Endothelial cell of umbilical vein (primary cell): Measurements from ENCODE around the gene HOXA9. TPM values are rescaled to one million over a fixed set of nuclear protein-coding genes. Genes with fewer than 3 reads are reported as not detected.
A peak's percentile ranks its signal among the peaks of the same experiment; 100 is the strongest.

Source experiments
- BruUV-seq: library from RNA; stranded (reverse); fragments of 400-500 nt; replicated peaks from 2 replicates; lab custom pipeline; 2021; lab: Mats Ljungman, UMichigan
- CTCF ChIA-PET: fragments of 300-600, 350-600 bp; sonication (Branson Sonifier 250); formaldehyde crosslinking; loops from one replicate; lab custom pipeline; 2021; ENCODE audit warnings: antibody characterized with exemption, inconsistent platforms; lab: Charles Lee
- POLR2A ChIA-PET: fragments of 300-600, 350-600 bp; sonication (Branson Sonifier 250); formaldehyde crosslinking; loops from one replicate; lab custom pipeline; 2021; ENCODE audit warnings: antibody characterized with exemption, inconsistent platforms; lab: Charles Lee
- DNase-seq: peaks from one replicate; pipeline ENCODE4 v3.0.0-alpha.2; 2011; ENCODE audit warnings: low read depth, low spot score
- FAIRE-seq: peaks from 2 replicates; lab custom pipeline; 2011; peaks lifted over from hg19 to GRCh38; lab: Jason Lieb, UNC
- H2AFZ ChIP-seq: 2 replicates; pipeline ENCODE4 v1.6.0; 2012; ENCODE audit warnings: low read depth, low read length, control low read depth, inconsistent platforms
- H3K27ac ChIP-seq: 2 replicates; pipeline ENCODE4 v1.5.1; 2011; ENCODE audit warnings: low read depth, mild to moderate bottlenecking, control low read depth, low read length, moderate library complexity; ENCODE audit not compliant: insufficient read depth
- H3K27me3 ChIP-seq, 2 experiments: 2 replicates each; pipeline versions ENCODE4 v1.6.0 to v1.6.1; 2011; ENCODE audit warnings: low read length in 2 of 2, mixed read lengths in 1 of 2; ENCODE audit not compliant: control insufficient read depth in 2 of 2, insufficient read depth in 2 of 2
- H3K36me3 ChIP-seq, 2 experiments: 2 replicates in 1 of 2; 3 replicates in 1 of 2; pipeline ENCODE4 v1.5.1; 2011; ENCODE audit warnings: low read length in 2 of 2, mild to moderate bottlenecking in 1 of 2, moderate library complexity in 1 of 2; ENCODE audit not compliant: control insufficient read depth in 2 of 2, insufficient read depth in 2 of 2; ENCODE audit errors: extremely low read depth in 1 of 2
- H3K4me1 ChIP-seq: 3 replicates; pipeline ENCODE4 v1.5.1; 2011; ENCODE audit warnings: mild to moderate bottlenecking, low read length; ENCODE audit not compliant: control insufficient read depth, insufficient read depth; ENCODE audit errors: extremely low read depth
- H3K4me2 ChIP-seq: 2 replicates; pipeline ENCODE4 v1.6.1; 2011; ENCODE audit warnings: low read length, control low read depth, mixed read lengths; ENCODE audit not compliant: insufficient read depth
- H3K4me3 ChIP-seq, 3 experiments: fragments of 200-600 bp in 1 of 3; sonication (generic), shearing (Covaris generic) in 1 of 3; replicated peaks in 1 of 3; 2 replicates each; pipeline ENCODE4 v1.5.1; 2011 to 2016; ENCODE audit warnings: control low read depth in 3 of 3, low read length in 3 of 3, mild to moderate bottlenecking in 2 of 3, inconsistent platforms in 1 of 3, low read depth in 1 of 3, moderate library complexity in 1 of 3; ENCODE audit not compliant: insufficient read depth in 1 of 3
- H3K79me2 ChIP-seq: 2 replicates; pipeline ENCODE4 v1.6.0; 2012; ENCODE audit warnings: low read length, inconsistent platforms; ENCODE audit not compliant: control insufficient read depth, insufficient read depth
- H3K9ac ChIP-seq: replicated peaks from 2 replicates; pipeline ENCODE3; 2011; ENCODE audit warnings: low read length, control low read depth; ENCODE audit not compliant: insufficient read depth; ENCODE audit errors: extremely low read depth
- H3K9me1 ChIP-seq: replicated peaks from 3 replicates; pipeline ENCODE4 v1.6.0; 2011; ENCODE audit warnings: mild to moderate bottlenecking, low read length; ENCODE audit not compliant: control insufficient read depth, insufficient read depth; ENCODE audit errors: extremely low read depth
- H3K9me3 ChIP-seq: replicated peaks from 2 replicates; pipeline ENCODE4 v1.5.1; 2012; ENCODE audit warnings: low read length, inconsistent platforms; ENCODE audit not compliant: control insufficient read depth, insufficient read depth
- H4K20me1 ChIP-seq: replicated peaks from 2 replicates; pipeline ENCODE3; 2011; ENCODE audit warnings: mild to moderate bottlenecking, low read length; ENCODE audit not compliant: control insufficient read depth, insufficient read depth; ENCODE audit errors: extremely low read depth
- CTCF ChIP-seq, 2 donors: IDR thresholded peaks; 1 replicate in 1 of 2; 2 replicates in 1 of 2; pipeline ENCODE4 v1.5.1; 2011; ENCODE audit warnings: low read length in 2 of 2, mild to moderate bottlenecking in 2 of 2, moderate library complexity in 2 of 2, control low read depth in 1 of 2, inconsistent platforms in 1 of 2, low read depth in 1 of 2; ENCODE audit not compliant: insufficient read depth in 1 of 2; ENCODE audit errors: extremely low read depth in 1 of 2
- EZH2 ChIP-seq: IDR thresholded peaks from 2 replicates; pipeline ENCODE4 v1.6.1; 2012; ENCODE audit warnings: borderline replicate concordance, low read depth, mild to moderate bottlenecking, moderate library complexity, low read length, inconsistent platforms; ENCODE audit not compliant: severe bottlenecking
- FOS ChIP-seq: IDR thresholded peaks from 2 replicates; pipeline ENCODE4 v1.6.1; 2011; ENCODE audit warnings: mild to moderate bottlenecking, low read length, moderate library complexity, borderline replicate concordance; ENCODE audit not compliant: insufficient read depth
- GATA2 ChIP-seq: IDR thresholded peaks from 2 replicates; pipeline ENCODE4 v1.7.0; 2011; ENCODE audit warnings: low read depth, mild to moderate bottlenecking, moderate library complexity, mixed read lengths, low read length; ENCODE audit not compliant: insufficient read length, insufficient read depth
- JUN ChIP-seq: IDR thresholded peaks from 2 replicates; pipeline ENCODE4 v1.6.1; 2011; ENCODE audit warnings: borderline replicate concordance, low read depth; ENCODE audit not compliant: insufficient read length, insufficient read depth
- MAX ChIP-seq: IDR thresholded peaks from 2 replicates; pipeline ENCODE4 v1.6.1; 2011; ENCODE audit not compliant: insufficient read depth, insufficient read length
- MYC ChIP-seq: IDR thresholded peaks from one replicate; pipeline ENCODE4 v1.6.1; 2011; ENCODE audit warnings: mild to moderate bottlenecking, low read depth, low read length
- POLR2A ChIP-seq: IDR thresholded peaks from 2 replicates; pipeline ENCODE4 v1.6.1; 2012; ENCODE audit warnings: low read depth, mild to moderate bottlenecking, control low read depth, low read length
- POLR2AphosphoS5 ChIP-seq: IDR thresholded peaks from 2 replicates; pipeline ENCODE4 v1.6.1; 2012; ENCODE audit warnings: low read depth, mild to moderate bottlenecking, control low read depth, low read length, moderate library complexity; ENCODE audit not compliant: insufficient read depth
- dilution Hi-C: fragments of 300-500 bp; cut with MboI; formaldehyde crosslinking; loops from one replicate; pipeline ENCODE4 v1.15.0; 2019; ENCODE audit warnings: low sequenced_read_pairs; ENCODE audit not compliant: extremely low pct_ligation_motif_present
- intact Hi-C: fragments of 100-400 bp; cut with micrococcal nuclease; formaldehyde crosslinking; loops from one replicate; pipeline ENCODE4 v1.10.0; 2022
- polyA plus RNA-seq, 4 experiments: library from polyadenylated mRNA; depleted of rRNA in 3 of 4; stranded (reverse) in 3 of 4; unstranded in 1 of 4; fragments of >200 nt; gene quantifications; 2 replicates each; pipeline versions ENCODE4 v1.2.1 to v1.2.3, GENCODE V29; 2011 to 2012; ENCODE audit warnings: missing spikeins in 1 of 4
- total RNA-seq: library from RNA; stranded (reverse); gene quantifications from 2 replicates; pipeline ENCODE4 v1.2.3, GENCODE V29; 2021

The HOXA9 gene
- total and polyA plus RNA-seq, 2 donors (not counting 3 experiments of a cell fraction or from before 2014, with no cell fraction given): 47.2 to 61.6 TPM

- H4K20me1 ChIP-seq: no peaks in the 10 kb centered on the region
- BruUV-seq: no TSS peak
- peak overlapping the region; percentile 81 for H3K9ac ChIP-seq
- H3K9me1 ChIP-seq: no peaks in the 10 kb centered on the region
- H3K27me3 ChIP-seq: no peaks in the 10 kb centered on the region
- H3K9me3 ChIP-seq: no peaks in the 10 kb centered on the region
- H3K27ac ChIP-seq: peak overlapping the region; percentile 96
- FAIRE-seq (peak; percentile 91), DNase-seq (peak; percentile 58)
- H3K36me3 ChIP-seq: peaks cover 0 to 11% of the 10 kb centered on the region in 2 experiments
- H2AFZ ChIP-seq: no peak overlapping the region
- peaks cover 68% of the 10 kb centered on the region for H3K79me2 ChIP-seq
- dilution Hi-C loops: no loop called here
- peak overlapping the region; percentile 92 for H3K4me2 ChIP-seq
- ChIA-PET POLR2A (interaction anchor here (0.8 kb wide), 1 partner anchor 55 kb away, joined by 6 read pairs; no protein-coding TSS in a partner anchor), CTCF (interaction anchor here (0.9 to 1.4 kb wide), 2 partner anchors 9 to 27 kb away, joined by 3 read pairs; no protein-coding TSS in a partner anchor)
- intact Hi-C loops: loop anchor here (1.0 kb wide), 1 partner anchor 9 kb away; no protein-coding TSS in a partner anchor
- H3K4me1 ChIP-seq: peaks cover 75% of the 10 kb centered on the region
- peak overlapping the region in 1 of 3 experiments; percentile 36 for H3K4me3 ChIP-seq
- TF ChIP-seq FOS (peak; percentile 66), EZH2 (no peak), POLR2A (no peak), CTCF (IDR thresholded peaks at IDR 0.05; ENCODE audit: extremely low read depth in 1 of 2, insufficient read depth in 1 of 2, low read depth in 1 of 2, low read length in 2 of 2) (no peak), GATA2 (peak; percentile 71), MYC (no peak), JUN (no peak), POLR2AphosphoS5 (no peak), MAX (no peak)
Measured at GRCh38 chr7:27124096-27124901, 41.0 kb downstream of the HOXA9 start.
